Chondrocyte (in vitro differentiated cells): Measurements from ENCODE around the gene SIRT7. TPM values are rescaled to one million over a fixed set of nuclear protein-coding genes. Genes with fewer than 3 reads are reported as not detected.

Experiments
- DNase-seq: peaks from one replicate; pipeline ENCODE4 v3.0.0; 2021; ENCODE audit warnings: mixed read lengths, low spot score
- H3K27ac Mint-ChIP-seq: one replicate; pipeline ENCODE4 v1.8.0; 2021; ENCODE audit warnings: mild to moderate bottlenecking, moderate library complexity, mixed read lengths; ENCODE audit not compliant: unreplicated experiment
- H3K27me3 Mint-ChIP-seq: 2 replicates; pipeline ENCODE4 v1.8.0; 2021; ENCODE audit warnings: low read depth, mixed read lengths
- H3K36me3 Mint-ChIP-seq: 2 replicates; pipeline ENCODE4 v1.8.0; 2021; ENCODE audit warnings: low read depth, mixed read lengths
- H3K4me1 Mint-ChIP-seq: 2 replicates; pipeline ENCODE4 v1.8.0; 2021; ENCODE audit warnings: low read depth, mild to moderate bottlenecking, mixed read lengths
- H3K4me3 Mint-ChIP-seq: one replicate; pipeline ENCODE4 v1.8.0; 2021; ENCODE audit warnings: mild to moderate bottlenecking, moderate library complexity, mixed read lengths; ENCODE audit not compliant: unreplicated experiment
- H3K9me3 Mint-ChIP-seq: 2 replicates; pipeline ENCODE4 v1.8.0; 2021; ENCODE audit warnings: low read depth, mixed read lengths
- CTCF ChIP-seq: fragments of 200-600 bp; sonication (generic); IDR thresholded peaks from 2 replicates; pipeline ENCODE4 v1.5.0; 2021; ENCODE audit warnings: antibody characterized with exemption, mild to moderate bottlenecking, moderate library complexity
- total RNA-seq: library from RNA; stranded (reverse); gene quantifications from 3 replicates; pipeline ENCODE4 v1.2.1, GENCODE V29; 2021

SIRT7 gene
- total RNA-seq, 1 donor from 2014 or later, result 15.8 TPM

GRCh38 chr17:81912441-81913309 lies 5.3 kb downstream of the SIRT7 start:
- no peak overlapping the region for H3K27ac Mint-ChIP-seq
- H3K36me3 Mint-ChIP-seq, result peaks cover 11% of the 10 kb centered on the region
- TF ChIP-seq CTCF, result no peak
- DNase-seq, result no peak
- H3K9me3 Mint-ChIP-seq, result no peaks in the 10 kb centered on the region
- H3K27me3 Mint-ChIP-seq, result no peaks in the 10 kb centered on the region
- H3K4me3 Mint-ChIP-seq, result no peak overlapping the region
- H3K4me1 Mint-ChIP-seq, result peaks cover 26% of the 10 kb centered on the region

GRCh38 chr17:81911969-81912368 lies 6.0 kb downstream of the SIRT7 start:
- peaks cover 21% of the 10 kb centered on the region for H3K4me1 Mint-ChIP-seq
- H3K9me3 Mint-ChIP-seq, result no peaks in the 10 kb centered on the region
- H3K27me3 Mint-ChIP-seq, result no peaks in the 10 kb centered on the region
- H3K4me3 Mint-ChIP-seq, result no peak overlapping the region
- no peak for DNase-seq
- TF ChIP-seq CTCF, result no peak
- H3K27ac Mint-ChIP-seq, result peak overlapping the region; percentile 36
- H3K36me3 Mint-ChIP-seq, result peaks cover 11% of the 10 kb centered on the region

- Mint-ChIP-seq H3K27ac (peak within 1 kb of the TSS; percentile 54), H3K27me3 (no peaks in the 10 kb centered on the region), H3K36me3 (peaks cover 13% of the 10 kb centered on the region)
These were observed 6.6 kb downstream of the SIRT7 start, which contains the start of gene PCYT2 for GRCh38 chr17:81911277-81911961. Gene PCYT2 (minus strand): TSS chr17:81911399. CDS start chr17:81911355, 44 bp downstream.

GRCh38 chr17:81910840-81911276 lies 7.1 kb downstream of the SIRT7 start:
- DNase-seq, result no peak
- Mint-ChIP-seq H3K36me3 (peaks cover 13% of the 10 kb centered on the region), H3K4me1 (peaks cover 11% of the 10 kb centered on the region), H3K27me3 (no peaks in the 10 kb centered on the region), H3K27ac (peak overlapping the region; percentile 54), H3K4me3 (peak overlapping the region; percentile 77), H3K9me3 (no peaks in the 10 kb centered on the region)
- no peak for TF ChIP-seq CTCF

More at GRCh38 chr17:81911277-81911961, 6.6 kb downstream of the SIRT7 start, which contains the start of gene PCYT2:
- Mint-ChIP-seq H3K9me3 (no peaks in the 10 kb centered on the region), H3K4me1 (peaks cover 15% of the 10 kb centered on the region), H3K4me3 (peak within 1 kb of the TSS; percentile 77)
- DNase-seq, result no peak
- TF ChIP-seq CTCF, result no peak
